Cardiac muscle cell (in vitro differentiated cells and primary cell): ENCODE data around the gene LILRA2. TPM values are rescaled to one million over a fixed set of nuclear protein-coding genes. Genes with fewer than 3 reads are reported as not detected.

ENCODE experiments used
- DNase-seq, 2 donors: peaks; one replicate each; pipeline versions ENCODE4 v3.0.0 to v3.0.0-alpha.2; 2010 to 2017; ENCODE audit warnings: low read depth in 1 of 2, low spot score in 1 of 2
- H3K27ac ChIP-seq: fragments of 200-600 bp; sonication (generic); 2 replicates; pipeline ENCODE4 v1.5.1; 2016
- H3K27me3 ChIP-seq: fragments of 200-600 bp; sonication (generic); 2 replicates; pipeline ENCODE4 v1.6.0; 2016; ENCODE audit warnings: control low read depth
- H3K36me3 ChIP-seq: fragments of 200-600 bp; sonication (generic); 2 replicates; pipeline ENCODE4 v1.5.1; 2016; ENCODE audit warnings: control low read depth
- H3K4me1 ChIP-seq: fragments of 200-600 bp; sonication (generic); 2 replicates; pipeline ENCODE4 v1.8.1; 2017; ENCODE audit warnings: low read depth, mild to moderate bottlenecking, mixed run types
- H3K4me3 ChIP-seq: fragments of 200-600 bp; sonication (generic); 2 replicates; pipeline ENCODE4 v1.5.1; 2016; ENCODE audit warnings: mild to moderate bottlenecking
- H3K9me3 ChIP-seq: fragments of 200-600 bp; sonication (generic); 2 replicates; pipeline ENCODE4 v1.5.1; 2017; ENCODE audit warnings: low read depth, mild to moderate bottlenecking, control low read depth
- polyA plus RNA-seq: library from polyadenylated mRNA; unstranded; fragments of >200 nt; fragmentation: Nextera tagmentation; extraction: Ambion mirVana; gene quantifications from 2 replicates; pipeline ENCODE4 v1.2.1, GENCODE V29; 2016
- total RNA-seq: library from RNA; depleted of rRNA; stranded (reverse); fragments of >200 nt; gene quantifications from 2 replicates; pipeline ENCODE4 v1.2.3, GENCODE V29; 2016
- TF ChIP-seq, protein P1 (sequence below): IDR thresholded peaks from 2 replicates; pipeline ENCODE4 v1.5.1; 2012; ENCODE audit warnings: low read depth, mild to moderate bottlenecking, low read length

The LILRA2 gene
- total and polyA plus RNA-seq, 2 experiments from 2014 or later = not detected

DNA sequence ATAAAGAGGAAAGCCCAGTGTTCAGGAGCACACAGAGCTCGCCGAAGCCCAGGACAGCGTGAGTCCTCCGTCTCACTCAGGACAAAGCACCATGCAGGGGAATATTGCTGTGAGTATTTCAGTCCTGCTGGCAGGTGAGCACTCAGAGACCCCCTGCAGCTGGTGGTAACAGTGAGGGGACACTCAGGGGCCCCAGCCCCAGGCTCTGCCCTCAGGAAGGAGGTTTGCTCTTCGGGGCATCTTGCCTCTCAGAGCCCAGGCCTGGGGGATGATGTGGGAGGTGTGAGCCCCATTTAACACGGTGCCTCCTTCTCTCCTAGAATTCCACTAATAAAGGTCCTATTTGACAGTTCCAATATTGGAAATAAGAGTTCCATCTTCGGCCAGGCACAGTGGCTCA, 34.6 kb downstream of the LILRA2 start:
- Histone ChIP-seq H3K9me3 (no peaks in the 10 kb centered on the region), H3K4me1 (no peaks in the 10 kb centered on the region), H3K36me3 (no peaks in the 10 kb centered on the region), H3K27me3 (no peaks in the 10 kb centered on the region), H3K4me3 (no peak overlapping the region), H3K27ac (no peak overlapping the region)
- DNase-seq = no peak
- TF ChIP-seq, protein P1, sequence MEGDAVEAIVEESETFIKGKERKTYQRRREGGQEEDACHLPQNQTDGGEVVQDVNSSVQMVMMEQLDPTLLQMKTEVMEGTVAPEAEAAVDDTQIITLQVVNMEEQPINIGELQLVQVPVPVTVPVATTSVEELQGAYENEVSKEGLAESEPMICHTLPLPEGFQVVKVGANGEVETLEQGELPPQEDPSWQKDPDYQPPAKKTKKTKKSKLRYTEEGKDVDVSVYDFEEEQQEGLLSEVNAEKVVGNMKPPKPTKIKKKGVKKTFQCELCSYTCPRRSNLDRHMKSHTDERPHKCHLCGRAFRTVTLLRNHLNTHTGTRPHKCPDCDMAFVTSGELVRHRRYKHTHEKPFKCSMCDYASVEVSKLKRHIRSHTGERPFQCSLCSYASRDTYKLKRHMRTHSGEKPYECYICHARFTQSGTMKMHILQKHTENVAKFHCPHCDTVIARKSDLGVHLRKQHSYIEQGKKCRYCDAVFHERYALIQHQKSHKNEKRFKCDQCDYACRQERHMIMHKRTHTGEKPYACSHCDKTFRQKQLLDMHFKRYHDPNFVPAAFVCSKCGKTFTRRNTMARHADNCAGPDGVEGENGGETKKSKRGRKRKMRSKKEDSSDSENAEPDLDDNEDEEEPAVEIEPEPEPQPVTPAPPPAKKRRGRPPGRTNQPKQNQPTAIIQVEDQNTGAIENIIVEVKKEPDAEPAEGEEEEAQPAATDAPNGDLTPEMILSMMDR = no peak

- Histone ChIP-seq H3K4me1 (no peaks in the 10 kb centered on the region), H3K27ac (no peak overlapping the region), H3K27me3 (no peaks in the 10 kb centered on the region), H3K4me3 (no peak overlapping the region), H3K36me3 (no peaks in the 10 kb centered on the region), H3K9me3 (no peaks in the 10 kb centered on the region)
- TF ChIP-seq, protein P1 = no peak
- DNase-seq = no peak
Observed at GRCh38 chr19:54608792-54609191, 35.2 kb downstream of the LILRA2 start.

DNA sequence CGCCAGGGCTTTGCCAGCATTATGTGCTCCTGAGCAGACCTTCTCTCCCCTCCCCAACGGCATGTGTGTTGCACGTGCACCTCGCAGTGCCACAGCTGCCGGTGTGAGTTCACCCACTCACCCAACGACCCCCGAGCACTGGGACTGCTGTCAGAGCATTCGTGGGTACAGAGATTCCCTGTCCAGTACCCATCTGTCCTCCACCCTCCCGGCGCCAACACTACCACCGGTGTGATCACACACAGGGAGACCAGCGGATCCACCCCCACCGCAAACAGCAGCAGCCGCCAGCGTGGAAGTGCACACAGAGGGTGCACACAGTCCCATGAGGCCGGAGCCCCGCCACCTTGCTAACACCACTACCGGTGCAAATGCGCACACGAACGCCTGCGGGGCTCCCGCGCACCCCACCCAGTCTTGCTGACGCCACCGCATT, 35.8 kb downstream of the LILRA2 start:
- H3K9me3 ChIP-seq = no peaks in the 10 kb centered on the region
- H3K27me3 ChIP-seq = no peaks in the 10 kb centered on the region
- TF ChIP-seq, protein P1 = no peak
- DNase-seq = no peak
- no peaks in the 10 kb centered on the region for H3K4me1 ChIP-seq
- H3K36me3 ChIP-seq = no peaks in the 10 kb centered on the region
- no peak overlapping the region for H3K27ac ChIP-seq
- H3K4me3 ChIP-seq = no peak overlapping the region

GRCh38 chr19:54612428-54612827, 38.8 kb downstream of the LILRA2 start:
- Histone ChIP-seq H3K4me3 (no peak overlapping the region), H3K4me1 (no peaks in the 10 kb centered on the region), H3K9me3 (no peaks in the 10 kb centered on the region), H3K27me3 (no peaks in the 10 kb centered on the region), H3K36me3 (no peaks in the 10 kb centered on the region), H3K27ac (no peak overlapping the region)
- DNase-seq = no peak
- TF ChIP-seq, protein P1 = no peak

DNA sequence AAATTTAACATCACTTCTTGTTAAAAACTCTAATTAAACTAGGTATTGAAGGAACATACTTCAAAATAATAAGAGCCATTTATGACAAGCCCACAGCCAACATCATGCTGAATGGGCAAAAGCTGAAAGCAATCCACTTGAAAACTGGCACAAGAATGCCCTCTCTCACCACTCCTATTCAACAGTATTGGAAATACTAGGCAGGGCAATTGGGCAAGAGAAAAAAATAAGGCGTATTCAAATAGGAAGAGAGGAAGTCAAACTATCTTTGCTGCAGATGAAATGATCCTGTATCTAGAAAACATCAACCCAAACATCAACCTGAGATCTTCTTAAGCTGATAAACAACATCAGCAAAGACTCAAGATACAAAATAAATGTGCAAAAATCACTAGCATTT, 41.1 kb downstream of the LILRA2 start:
- Histone ChIP-seq H3K4me3 (no peak overlapping the region), H3K27ac (no peak overlapping the region), H3K36me3 (no peaks in the 10 kb centered on the region), H3K9me3 (no peaks in the 10 kb centered on the region), H3K4me1 (no peaks in the 10 kb centered on the region), H3K27me3 (no peaks in the 10 kb centered on the region)
- no peak for DNase-seq
- TF ChIP-seq, protein P1 = no peak

- Histone ChIP-seq H3K36me3 (no peaks in the 10 kb centered on the region), H3K27me3 (no peaks in the 10 kb centered on the region), H3K9me3 (no peaks in the 10 kb centered on the region), H3K4me1 (no peaks in the 10 kb centered on the region), H3K4me3 (no peak overlapping the region), H3K27ac (no peak overlapping the region)
- TF ChIP-seq, protein P1 = no peak
- no peak for DNase-seq
Observed at GRCh38 chr19:54616057-54616456, 42.5 kb downstream of the LILRA2 start.
